SK-N-MC (cell line): Measurements from ENCODE around the gene DTX3.

ENCODE experiments used
- DNase-seq: peaks from one replicate; pipeline ENCODE4 v3.0.0-alpha.2; 2011; ENCODE audit warnings: low read depth, low spot score
- H3K27ac ChIP-seq: fragments of 200-600 bp; sonication (generic); 2 replicates; pipeline ENCODE4 v1.5.1; 2016; ENCODE audit warnings: mixed run types
- H3K36me3 ChIP-seq: fragments of 200-600 bp; sonication (generic); 2 replicates; pipeline ENCODE4 v1.6.1; 2017; ENCODE audit warnings: antibody characterized with exemption, low read length, mixed read lengths; ENCODE audit not compliant: insufficient read depth
- H3K4me3 ChIP-seq: fragments of 200-600 bp; sonication (generic); 2 replicates; pipeline ENCODE4 v1.5.1; 2016
- H3K9ac ChIP-seq: fragments of 200-600 bp; sonication (generic); 2 replicates; pipeline ENCODE4 v1.8.0; 2017; ENCODE audit warnings: mixed run types, mixed read lengths; ENCODE audit not compliant: insufficient read length
- H3K9me3 ChIP-seq: fragments of 200-600 bp; sonication (generic); 2 replicates; pipeline ENCODE4 v1.6.1; 2017; ENCODE audit warnings: low read depth, mild to moderate bottlenecking, antibody characterized with exemption, low read length, moderate library complexity, mixed read lengths
- EZH2 ChIP-seq: fragments of 200-600 bp; sonication (generic); IDR thresholded peaks from one replicate; pipeline ENCODE4 v1.6.1; 2017; ENCODE audit warnings: antibody characterized with exemption
- FOXP2 ChIP-seq: optimal IDR thresholded peaks from 2 replicates; pipeline ENCODE3; 2011; ENCODE audit warnings: mild to moderate bottlenecking, moderate library complexity; ENCODE audit not compliant: insufficient read depth; ENCODE audit errors: extremely low read length, control extremely low read depth
- POLR2AphosphoS5 ChIP-seq: IDR thresholded peaks from 2 replicates; pipeline ENCODE4 v1.6.1; 2012; ENCODE audit warnings: mild to moderate bottlenecking, low read depth, low read length, borderline replicate concordance

Gene DTX3

DNA sequence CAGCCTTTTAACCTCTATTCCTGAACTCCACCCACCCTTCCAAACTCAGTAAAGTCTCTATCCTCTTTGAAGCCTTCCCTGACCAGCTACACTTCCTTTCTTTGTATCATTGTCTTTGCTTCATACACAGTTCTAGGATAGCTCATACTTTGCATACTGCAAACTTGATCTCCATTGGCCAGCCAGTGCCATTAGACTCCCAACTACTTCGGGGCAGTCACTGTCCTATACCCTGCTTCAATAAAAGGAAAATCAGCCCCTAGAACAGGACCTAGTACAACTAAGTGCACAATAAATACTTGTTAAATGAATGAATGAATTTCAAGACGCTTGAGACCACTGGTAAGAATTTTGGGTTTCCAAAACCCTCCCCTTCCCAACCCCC lies 14.2 kb upstream of the DTX3 start:
- no peak for TF ChIP-seq POLR2AphosphoS5
- no peak for TF ChIP-seq EZH2
- no peak for TF ChIP-seq FOXP2
- Histone ChIP-seq H3K9me3 (no peaks in the 10 kb centered on the region), H3K4me3 (peak overlapping the region; percentile 91), H3K36me3 (no peaks in the 10 kb centered on the region; the same call in 1 of the 2 replicates), H3K9ac (peak overlapping the region; percentile 79), H3K27ac (no peak overlapping the region)
- DNase-seq, result no peak

DNA sequence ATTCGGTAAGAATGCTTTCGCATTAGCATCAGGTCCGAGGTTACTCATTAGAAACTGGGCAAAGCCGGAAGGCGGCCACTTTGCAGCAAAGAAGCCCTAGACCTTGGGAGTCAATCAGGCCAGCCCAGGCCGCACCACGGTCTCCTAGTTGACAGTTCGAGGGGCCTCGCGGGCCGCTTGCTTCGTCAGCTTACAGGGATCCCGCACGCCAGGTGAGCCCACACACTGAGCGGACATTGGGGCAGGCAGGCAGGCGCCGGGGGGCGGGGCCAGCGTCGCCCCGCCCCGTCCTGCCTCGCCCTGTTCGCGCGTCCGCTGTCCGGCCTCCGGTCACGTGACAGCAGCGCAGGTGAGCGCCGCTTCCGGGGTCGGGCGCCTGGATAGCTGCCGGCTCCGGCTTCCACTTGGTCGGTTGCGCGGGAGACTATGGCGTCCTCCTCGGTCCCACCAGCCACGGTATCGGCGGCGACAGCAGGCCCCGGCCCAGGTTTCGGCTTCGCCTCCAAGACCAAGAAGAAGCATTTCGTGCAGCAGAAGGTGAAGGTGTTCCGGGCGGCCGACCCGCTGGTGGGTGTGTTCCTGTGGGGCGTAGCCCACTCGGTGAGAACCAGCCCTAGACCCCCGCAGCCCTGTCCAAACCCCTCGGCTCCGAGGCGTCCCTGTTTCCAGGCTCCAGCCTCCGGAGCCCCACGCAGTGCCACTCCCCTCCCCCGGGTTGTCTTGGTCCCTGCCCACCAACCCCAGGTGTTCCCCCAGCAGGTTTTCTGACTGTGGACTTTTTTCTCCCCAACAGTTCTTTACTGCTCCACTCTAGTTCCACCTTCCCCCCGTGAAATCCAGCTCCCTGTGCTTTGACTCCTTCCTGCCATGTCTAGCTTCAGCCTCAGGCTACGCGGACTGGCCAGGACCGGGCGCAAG lies 13.5 kb upstream of the DTX3 start, which contains the start of gene PIP4K2C:
PIP4K2C (plus strand) TSS at position 329 of the 918 bp plus-strand sequence; CDS start at position 427, 98 bp downstream.
- no peak for TF ChIP-seq EZH2
- peak; percentile 74 for TF ChIP-seq POLR2AphosphoS5
- peak within 1 kb of the TSS; percentile 91 for H3K4me3 ChIP-seq
- no peaks in the 10 kb centered on the region; the same call in 1 of the 2 replicates for H3K36me3 ChIP-seq
- no peaks in the 10 kb centered on the region for H3K9me3 ChIP-seq
- no peak for DNase-seq
- peak within 1 kb of the TSS; percentile 79 for H3K9ac ChIP-seq
- H3K27ac ChIP-seq, result no peak within 1 kb of the TSS

DNA sequence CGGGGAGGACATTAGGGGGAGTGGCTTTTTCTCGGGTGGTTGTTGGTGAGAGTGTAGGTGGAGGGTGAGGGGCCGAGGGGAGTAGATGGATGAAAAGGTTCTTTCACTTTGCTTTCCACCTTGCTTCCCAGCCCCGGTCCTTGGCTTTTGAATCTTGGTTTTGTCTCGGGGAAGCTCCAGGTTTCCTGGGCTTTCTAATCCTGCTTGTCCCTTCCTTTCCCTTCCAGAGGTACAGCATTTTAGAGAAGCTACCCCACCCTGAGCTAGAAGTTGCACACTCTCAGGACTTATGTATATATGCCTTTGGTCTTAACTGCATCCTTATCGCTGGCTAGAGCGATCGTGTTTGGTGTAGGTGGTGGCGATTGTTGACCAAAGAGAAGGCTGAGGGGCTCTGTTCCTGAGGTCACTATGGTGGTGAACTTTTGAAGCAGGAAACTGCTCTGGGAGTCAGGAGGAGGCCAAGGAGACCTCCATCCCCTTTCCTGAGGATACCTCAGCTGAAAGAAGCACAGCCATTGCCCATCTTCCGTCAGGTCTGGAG lies 12.8 kb upstream of the DTX3 start:
- no peak for TF ChIP-seq EZH2
- TF ChIP-seq FOXP2, result no peak
- no peak for TF ChIP-seq POLR2AphosphoS5
- no peak for DNase-seq
- H3K9ac ChIP-seq, result peak overlapping the region; percentile 79
- H3K36me3 ChIP-seq, result no peaks in the 10 kb centered on the region; the same call in 1 of the 2 replicates
- no peak overlapping the region for H3K27ac ChIP-seq
- H3K4me3 ChIP-seq, result peak overlapping the region; percentile 91
- no peaks in the 10 kb centered on the region for H3K9me3 ChIP-seq

DNA sequence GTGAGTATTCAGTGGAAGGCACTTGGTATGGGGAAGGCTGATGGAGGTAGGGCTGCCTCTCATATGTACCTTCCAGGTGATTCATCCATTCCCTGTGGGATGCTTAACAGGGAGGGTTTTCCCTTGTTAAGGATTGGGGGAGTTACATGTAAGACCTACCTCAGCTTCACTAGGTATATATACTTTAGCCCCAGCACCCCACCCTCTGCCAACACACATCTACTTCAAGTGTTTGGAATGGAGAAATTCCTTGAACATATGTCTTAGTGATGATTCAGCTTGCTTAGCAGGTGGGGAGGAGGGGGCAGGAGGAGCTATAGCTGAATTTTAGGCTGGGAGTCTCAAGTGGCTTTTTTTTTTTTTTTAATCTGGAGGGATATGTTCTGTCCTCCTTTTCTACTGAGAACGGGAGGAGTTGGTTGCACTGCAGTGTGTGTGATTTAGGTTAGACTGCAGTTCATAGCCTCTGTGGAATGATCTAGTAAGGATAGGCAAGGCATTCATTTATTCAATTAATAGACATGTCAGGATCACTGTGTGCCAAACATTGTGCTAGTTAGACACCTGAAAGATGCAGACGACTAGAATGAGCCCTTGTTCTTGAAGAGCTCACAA lies 12.0 kb upstream of the DTX3 start:
- H3K27ac ChIP-seq, result no peak overlapping the region
- H3K9ac ChIP-seq, result no peak overlapping the region
- H3K36me3 ChIP-seq, result no peaks in the 10 kb centered on the region; the same call in 1 of the 2 replicates
- TF ChIP-seq EZH2, result no peak
- TF ChIP-seq POLR2AphosphoS5, result no peak
- TF ChIP-seq FOXP2, result no peak
- H3K4me3 ChIP-seq, result no peak overlapping the region
- H3K9me3 ChIP-seq, result no peaks in the 10 kb centered on the region
- no peak for DNase-seq

DNA sequence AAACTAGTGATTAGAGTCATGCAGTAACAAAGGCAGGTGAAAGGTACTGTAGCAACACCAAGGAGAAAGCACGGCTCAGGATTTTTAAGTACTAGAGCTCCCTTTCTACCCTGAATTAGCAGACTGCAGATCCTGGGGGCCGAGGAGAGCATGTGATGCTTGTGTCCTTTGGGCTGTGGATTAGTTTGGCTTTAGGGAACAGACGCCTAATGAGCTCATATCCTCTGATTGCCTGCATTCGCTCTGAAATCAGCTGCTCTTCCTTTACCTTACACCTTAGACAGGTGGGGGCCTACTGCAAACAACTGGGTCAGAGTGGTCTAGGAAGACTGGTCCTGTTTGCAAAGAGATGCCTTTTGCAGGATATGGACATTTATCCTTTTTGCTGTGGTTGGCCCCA lies 11.4 kb upstream of the DTX3 start:
- no peak for TF ChIP-seq FOXP2
- TF ChIP-seq POLR2AphosphoS5, result no peak
- TF ChIP-seq EZH2, result no peak
- no peaks in the 10 kb centered on the region for H3K9me3 ChIP-seq
- H3K4me3 ChIP-seq, result no peak overlapping the region
- no peak overlapping the region for H3K27ac ChIP-seq
- no peak overlapping the region for H3K9ac ChIP-seq
- H3K36me3 ChIP-seq, result no peaks in the 10 kb centered on the region; the same call in 1 of the 2 replicates
- no peak for DNase-seq

DNA sequence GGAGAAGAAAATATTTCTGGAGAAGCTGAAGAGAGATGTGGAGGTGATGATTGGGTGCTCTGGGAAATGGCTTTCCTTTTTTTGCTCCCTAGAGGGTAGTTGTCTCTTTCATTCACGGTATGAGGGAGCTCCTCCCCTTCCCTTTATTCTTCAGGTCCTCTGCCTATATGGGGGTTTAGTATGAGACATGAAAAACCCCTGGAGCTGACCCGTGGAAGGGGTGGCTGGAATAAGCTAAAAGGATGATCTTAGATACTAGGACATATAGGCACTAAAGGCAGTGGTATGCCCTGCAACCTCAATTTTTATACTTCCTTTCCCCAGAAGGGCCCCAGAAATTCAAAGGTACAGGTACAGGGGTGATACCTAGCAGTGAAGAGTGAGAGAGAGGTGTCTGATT lies 4.2 kb upstream of the DTX3 start:
- no peak overlapping the region for H3K27ac ChIP-seq
- TF ChIP-seq FOXP2, result no peak
- no peak for TF ChIP-seq EZH2
- no peak for TF ChIP-seq POLR2AphosphoS5
- H3K4me3 ChIP-seq, result no peak overlapping the region
- no peaks in the 10 kb centered on the region for H3K9me3 ChIP-seq
- DNase-seq, result no peak
- H3K36me3 ChIP-seq, result peaks cover 12% of the 10 kb centered on the region; the same call in 1 of the 2 replicates
- H3K9ac ChIP-seq, result no peak overlapping the region

DNA sequence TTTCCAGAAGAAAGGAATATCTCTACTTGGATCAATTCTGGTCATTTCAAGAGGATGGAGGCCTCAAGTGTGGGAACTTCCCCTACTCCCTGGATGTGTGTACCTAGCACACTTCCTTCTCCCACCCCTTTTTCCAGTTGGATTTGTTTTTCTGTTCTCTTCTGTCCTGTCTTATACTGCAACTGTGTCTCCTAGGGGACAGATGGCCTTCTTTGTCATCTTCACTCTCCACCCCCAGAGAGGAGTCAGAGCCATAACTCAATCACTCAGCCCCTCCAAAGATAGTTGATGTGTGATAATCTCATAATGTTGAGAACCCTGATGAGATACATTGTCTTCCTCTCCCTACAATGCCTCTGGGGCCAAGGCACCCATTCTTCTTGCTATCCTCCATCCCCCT lies 2.1 kb upstream of the DTX3 start:
- Histone ChIP-seq H3K9ac (no peak overlapping the region), H3K36me3 (peaks cover 12% of the 10 kb centered on the region; the same call in 1 of the 2 replicates), H3K27ac (no peak overlapping the region), H3K4me3 (no peak overlapping the region), H3K9me3 (no peaks in the 10 kb centered on the region)
- no peak for DNase-seq
- TF ChIP-seq POLR2AphosphoS5 (no peak), FOXP2 (no peak), EZH2 (no peak)

DNA sequence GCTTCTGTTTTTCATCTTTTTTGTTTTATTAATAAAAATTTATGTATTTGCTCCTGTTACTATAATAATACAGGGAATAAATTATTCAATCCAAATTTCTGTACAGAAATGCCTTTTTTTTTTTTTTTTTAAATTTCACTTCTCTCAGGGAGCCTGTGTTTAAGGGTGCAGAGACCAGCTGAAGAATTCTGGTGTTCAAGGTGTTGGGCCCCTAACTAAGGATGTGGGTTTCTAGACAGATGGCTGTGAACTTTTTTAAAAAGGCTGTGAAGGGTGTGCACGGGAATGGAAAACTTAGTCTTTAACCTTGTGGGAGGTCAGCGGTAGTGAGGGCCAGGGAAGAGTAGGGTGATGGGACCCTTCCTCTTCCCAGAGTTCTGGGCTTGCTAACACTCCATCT lies 1.3 kb upstream of the DTX3 start:
- Histone ChIP-seq H3K36me3 (peaks cover 12% of the 10 kb centered on the region; the same call in 1 of the 2 replicates), H3K9ac (no peak overlapping the region), H3K4me3 (no peak overlapping the region), H3K9me3 (no peaks in the 10 kb centered on the region), H3K27ac (peak overlapping the region; percentile 40)
- no peak for DNase-seq
- no peak for TF ChIP-seq POLR2AphosphoS5
- TF ChIP-seq FOXP2, result no peak
- TF ChIP-seq EZH2, result no peak

DNA sequence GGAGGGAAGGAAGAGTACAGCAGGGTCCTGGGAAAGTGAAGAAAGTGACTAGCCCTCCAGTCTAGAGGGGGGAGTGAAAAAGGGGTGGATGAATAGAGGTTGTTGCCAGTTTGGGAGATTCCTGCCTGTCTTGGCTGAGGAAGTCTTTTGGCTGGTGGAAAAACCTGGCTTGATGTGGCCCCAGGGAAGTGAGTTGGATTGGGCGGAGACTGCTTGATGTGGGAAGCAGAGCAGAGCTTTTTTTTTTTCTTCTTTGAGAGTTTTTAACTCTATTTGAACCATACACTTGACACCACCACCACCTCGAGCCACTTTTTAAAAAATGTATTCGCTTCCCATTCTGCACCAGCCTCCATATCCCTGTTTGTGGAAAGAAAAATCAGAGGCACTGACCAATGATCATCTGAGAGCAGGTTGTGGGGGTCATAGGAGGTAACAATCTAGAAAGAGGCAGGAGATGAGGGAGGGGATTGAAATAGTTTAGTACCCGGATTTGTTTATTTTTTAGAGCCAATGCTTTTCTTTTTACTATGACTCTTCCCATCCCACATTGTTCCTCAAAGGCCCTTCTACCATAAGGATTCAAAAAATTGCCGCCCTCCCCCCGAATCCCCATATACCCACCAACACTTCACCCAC lies 690 bp upstream of the DTX3 start:
- Histone ChIP-seq H3K4me3 (peak overlapping the region; percentile 85), H3K9me3 (no peaks in the 10 kb centered on the region), H3K9ac (peak overlapping the region; percentile 78), H3K36me3 (peaks cover 12% of the 10 kb centered on the region; the same call in 1 of the 2 replicates), H3K27ac (peak overlapping the region; percentile 40)
- peak; percentile 18 for DNase-seq
- TF ChIP-seq POLR2AphosphoS5 (0 out of 2 replicates have a peak, but pooled peaks have one; percentile 20), FOXP2 (no peak)
